IPS-11a (cell line): ENCODE results near the gene ENPEP.
"Not testable (repeated sequence)": the region's sequence is repeated elsewhere in the genome, so short reads cannot be mapped to it uniquely, and the experiment has no call there.

ENCODE experiments used
- H3K4me3 ChIP-seq: one replicate; pipeline ENCODE4 v1.5.1; 2013; ENCODE audit warnings: low read depth, low read length, control low read depth

The ENPEP gene

GRCh38 chr4:110516106-110516922, 40.4 kb downstream of the ENPEP start:
- H3K4me3 ChIP-seq, result no peak overlapping the region

GRCh38 chr4:110518889-110519490, 43.0 kb downstream of the ENPEP start:
- no peak overlapping the region for H3K4me3 ChIP-seq

- no peak overlapping the region for H3K4me3 ChIP-seq
These were observed 44.9 kb downstream of the ENPEP start for GRCh38 chr4:110520886-110521285.

- no peak overlapping the region for H3K4me3 ChIP-seq
These were observed 50.6 kb downstream of the ENPEP start for GRCh38 chr4:110526589-110526988.

GRCh38 chr4:110527156-110527555, 51.2 kb downstream of the ENPEP start:
- H3K4me3 ChIP-seq, result no peak overlapping the region

GRCh38 chr4:110532901-110533589, 57.1 kb downstream of the ENPEP start:
- H3K4me3 ChIP-seq, result no peak overlapping the region

GRCh38 chr4:110533590-110533910, 57.6 kb downstream of the ENPEP start:
- H3K4me3 ChIP-seq, result no peak overlapping the region

GRCh38 chr4:110533940-110534339, 58.0 kb downstream of the ENPEP start:
- no peak overlapping the region for H3K4me3 ChIP-seq

- no peak overlapping the region for H3K4me3 ChIP-seq
These were observed 64.6 kb downstream of the ENPEP start for GRCh38 chr4:110540581-110540980.

GRCh38 chr4:110540982-110541451, 65.1 kb downstream of the ENPEP start:
- no peak overlapping the region for H3K4me3 ChIP-seq

GRCh38 chr4:110543577-110543976, 67.6 kb downstream of the ENPEP start:
- no peak overlapping the region for H3K4me3 ChIP-seq

- no peak overlapping the region for H3K4me3 ChIP-seq
These were observed 68.6 kb downstream of the ENPEP start for GRCh38 chr4:110544594-110544993.

- H3K4me3 ChIP-seq, result no peak overlapping the region
These were observed 74.3 kb downstream of the ENPEP start for GRCh38 chr4:110550260-110550659.

- H3K4me3 ChIP-seq, result no peak overlapping the region
These were observed 77.2 kb downstream of the ENPEP start for GRCh38 chr4:110553197-110553596.

GRCh38 chr4:110567214-110567613, 91.3 kb downstream of the ENPEP start:
- no peak overlapping the region for H3K4me3 ChIP-seq

- not testable (repeated sequence) for H3K4me3 ChIP-seq
These were observed 100.7 kb downstream of the ENPEP start for GRCh38 chr4:110576696-110577095.

- H3K4me3 ChIP-seq, result no peak overlapping the region
These were observed 110.3 kb downstream of the ENPEP start for GRCh38 chr4:110586131-110586850.

GRCh38 chr4:110587666-110588285, 111.8 kb downstream of the ENPEP start:
- no peak overlapping the region for H3K4me3 ChIP-seq

- H3K4me3 ChIP-seq, result no peak overlapping the region
These were observed 113.3 kb downstream of the ENPEP start for GRCh38 chr4:110589297-110589696.

- no peak overlapping the region for H3K4me3 ChIP-seq
These were observed 119.6 kb downstream of the ENPEP start for GRCh38 chr4:110595583-110595982.

GRCh38 chr4:110596431-110596830, 120.5 kb downstream of the ENPEP start:
- no peak overlapping the region for H3K4me3 ChIP-seq
